Measurements from ENCODE around the gene FHL1.
A peak's percentile ranks its signal among the peaks of the same experiment; 100 is the strongest.
"Not testable (repeated sequence)": the region's sequence is repeated elsewhere in the genome, so short reads cannot be mapped to it uniquely, and the experiment has no call there.

FHL1 gene

GRCh38 chrX:136147976-136148375, 643 bp downstream of the FHL1 start:
- no peak for DNase-seq

DNA sequence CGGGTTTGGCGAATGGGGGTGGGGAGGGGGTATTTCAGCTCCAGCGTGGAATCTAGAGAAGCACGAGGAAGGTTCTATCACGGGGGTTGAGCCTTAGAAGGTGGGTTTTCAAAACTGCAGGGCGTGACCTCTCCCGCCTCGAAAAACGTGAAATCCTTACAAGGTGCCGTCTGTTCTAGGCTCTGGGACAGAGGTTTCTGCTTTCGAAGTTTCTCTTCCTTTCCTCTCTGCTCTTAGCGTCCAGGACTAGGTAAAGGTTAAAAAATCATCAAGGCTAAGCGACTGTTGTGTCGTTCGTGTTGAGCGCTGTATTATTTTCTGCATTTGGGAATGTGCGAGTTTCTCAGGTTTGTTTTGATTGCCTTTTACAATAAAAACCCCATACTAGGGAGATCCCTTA, 1.1 kb downstream of the FHL1 start:
- no peak for DNase-seq

DNA sequence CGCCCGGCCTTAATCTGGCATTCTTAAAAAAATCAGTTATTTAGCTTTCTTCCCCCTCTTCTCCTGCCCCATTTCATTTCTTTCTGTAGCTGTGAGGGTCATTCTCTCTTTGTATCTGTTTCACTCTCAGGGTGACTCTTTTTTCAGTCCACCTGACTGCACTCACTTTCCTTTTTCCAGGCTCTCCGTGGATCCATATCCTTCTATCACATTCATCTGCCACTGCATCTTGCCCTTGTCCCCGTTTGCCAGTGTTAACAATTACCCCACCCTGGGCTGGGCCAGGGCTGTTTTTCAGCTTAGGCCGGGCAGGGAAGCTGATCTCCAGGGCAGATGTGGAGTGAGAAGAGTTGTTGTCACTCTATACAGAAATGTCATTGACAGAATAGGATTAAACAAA, 7.7 kb downstream of the FHL1 start:
- no peak for DNase-seq

GRCh38 chrX:136156560-136157117, 9.3 kb downstream of the FHL1 start:
- DNase-seq, result no peak

GRCh38 chrX:136157187-136157586, 9.9 kb downstream of the FHL1 start:
- no peak for DNase-seq

DNA sequence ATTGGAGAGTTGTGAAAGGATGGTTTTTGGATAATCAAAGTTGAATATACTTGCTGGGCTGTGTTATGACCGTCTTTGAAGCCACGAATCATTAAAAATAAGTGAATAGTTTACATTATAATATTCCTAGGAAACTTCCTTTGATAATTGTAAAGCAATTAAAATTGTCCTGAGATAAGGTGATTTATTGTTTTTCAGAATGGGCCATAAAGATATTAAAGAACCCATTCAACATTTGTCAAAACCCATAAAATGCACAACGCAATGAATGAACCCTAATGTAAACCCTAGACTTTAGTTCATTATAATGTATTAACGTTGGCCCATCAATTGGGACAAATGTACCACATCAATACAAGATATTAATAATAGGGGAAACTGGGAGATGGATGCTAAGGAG, 11.4 kb downstream of the FHL1 start:
- no peak for DNase-seq

DNA sequence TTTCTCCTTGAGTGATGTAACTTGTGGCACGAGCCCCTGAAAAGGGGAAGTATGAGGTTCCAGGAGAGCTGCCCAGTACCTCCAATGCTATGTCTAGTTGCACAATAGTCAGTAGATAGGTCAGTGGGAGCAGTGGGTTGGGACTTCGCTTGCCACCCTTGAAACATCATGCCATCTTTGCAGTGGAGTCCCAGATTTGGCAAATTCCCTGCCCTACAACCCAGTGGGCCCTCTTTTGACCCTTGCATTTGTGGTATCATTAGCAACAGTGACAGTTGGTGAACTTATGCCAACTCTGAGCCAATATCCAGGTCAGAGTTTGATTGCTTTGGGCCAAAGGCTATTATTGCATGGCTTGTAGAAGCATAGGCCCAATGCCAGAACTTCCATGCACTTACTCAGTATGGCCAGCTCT, 12.3 kb downstream of the FHL1 start:
- no peak for DNase-seq

DNA sequence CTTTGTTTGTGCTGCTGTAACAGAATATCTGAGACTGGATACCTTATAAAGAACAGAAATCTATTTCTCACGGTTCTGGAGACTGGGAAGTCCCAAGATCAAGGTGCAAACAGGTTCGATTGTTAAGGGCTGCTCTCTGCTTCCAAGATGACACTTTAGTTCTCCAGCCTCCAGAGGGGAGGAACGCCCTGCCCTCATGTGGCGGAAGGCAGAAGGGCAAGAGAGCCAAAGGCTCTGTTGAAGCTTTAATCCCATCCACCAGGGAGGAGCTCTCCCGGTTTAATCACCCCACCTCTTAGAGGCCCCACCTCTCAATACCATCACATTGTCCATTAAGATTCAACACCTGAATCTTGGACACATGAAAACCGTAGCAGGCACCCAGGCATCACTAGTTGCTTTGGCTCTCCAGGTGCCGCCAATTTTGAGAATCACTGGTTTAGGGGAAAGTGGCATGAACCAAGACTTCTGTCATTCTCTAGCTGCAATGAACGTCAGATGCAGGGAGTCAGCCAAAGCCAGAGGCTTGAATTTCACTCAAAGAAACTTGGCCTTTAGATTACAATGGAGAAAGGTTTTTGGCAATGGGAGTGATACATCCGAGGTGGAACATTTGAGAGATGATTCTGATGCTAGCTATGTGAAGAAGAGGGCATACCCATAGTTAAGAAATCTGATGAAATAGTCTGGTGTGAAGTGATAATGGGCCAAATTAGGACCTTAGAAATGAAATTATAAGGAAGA, 15.7 kb downstream of the FHL1 start:
- peak in 2 of 4 experiments; percentile 0 to 2 for DNase-seq

DNA sequence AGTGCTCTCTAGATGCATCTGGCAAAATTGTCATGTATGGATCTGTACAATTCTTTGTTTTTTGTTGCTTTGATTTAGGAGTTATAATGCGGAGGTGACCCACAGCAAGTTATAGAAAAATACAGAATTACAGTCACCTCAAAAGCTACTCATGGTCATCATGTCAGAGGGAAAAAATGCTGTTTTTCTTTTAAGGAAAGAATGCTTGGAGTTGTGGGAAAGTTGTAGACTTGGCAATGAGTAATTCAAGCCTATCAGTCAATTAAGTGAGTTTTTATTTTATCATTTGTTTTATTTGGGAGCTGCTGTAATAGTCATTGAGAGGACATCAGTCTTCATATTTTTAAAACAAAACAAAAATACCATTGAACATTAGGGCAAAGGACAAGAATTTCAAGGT, 16.4 kb downstream of the FHL1 start:
- DNase-seq, result no peak

DNA sequence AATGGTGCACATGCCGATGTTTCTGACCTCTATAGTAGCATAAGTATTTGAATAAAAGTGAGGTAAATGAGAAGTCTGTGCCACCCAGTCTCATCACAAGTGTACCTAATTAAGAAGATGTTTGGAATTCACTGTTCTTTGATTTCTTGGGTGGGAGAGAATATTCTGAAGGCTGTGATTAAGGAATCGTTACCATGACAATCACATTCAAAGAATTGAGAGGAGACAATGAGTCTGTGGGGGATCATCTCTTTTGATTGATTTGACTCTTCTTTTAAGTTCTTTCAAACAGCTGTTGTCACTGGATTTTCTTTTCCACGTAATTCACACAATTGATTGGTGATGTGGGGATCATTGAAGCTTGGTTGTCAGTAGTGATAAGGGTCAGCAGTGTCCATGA, 18.1 kb downstream of the FHL1 start:
- no peak for DNase-seq

DNA sequence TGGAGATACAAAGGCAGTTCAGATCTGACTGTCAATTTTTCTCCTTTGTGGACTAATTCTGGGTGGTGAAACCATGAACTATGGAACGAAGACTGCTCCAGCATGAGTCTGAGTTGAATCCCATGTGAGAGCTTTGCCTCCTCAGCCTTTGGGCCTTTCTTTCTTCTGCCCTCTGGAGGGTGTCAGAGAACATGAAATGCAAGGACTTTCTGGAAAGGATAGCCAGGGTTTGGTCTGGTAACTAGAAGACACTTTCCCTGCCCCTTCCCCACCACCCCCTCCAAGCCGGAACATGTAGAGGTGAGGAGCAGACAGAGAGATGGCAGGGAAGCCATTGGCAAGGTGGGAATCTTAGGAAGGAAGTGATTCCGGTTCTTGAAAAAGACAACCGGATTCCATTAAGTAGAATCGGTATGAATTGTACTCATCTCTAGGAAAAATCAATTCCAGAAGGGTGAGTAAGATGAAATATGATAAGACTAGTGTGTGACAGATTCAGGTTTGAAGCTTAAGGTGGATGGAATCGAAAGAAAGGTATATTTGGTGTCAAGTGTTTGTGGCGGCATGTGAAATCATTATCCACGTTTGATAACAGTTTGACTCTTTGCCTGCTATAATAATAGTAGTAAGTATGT, 19.0 kb downstream of the FHL1 start:
- no peak for DNase-seq

- not testable (repeated sequence) for DNase-seq
These were observed 20.7 kb downstream of the FHL1 start for GRCh38 chrX:136167989-136168388.

DNA sequence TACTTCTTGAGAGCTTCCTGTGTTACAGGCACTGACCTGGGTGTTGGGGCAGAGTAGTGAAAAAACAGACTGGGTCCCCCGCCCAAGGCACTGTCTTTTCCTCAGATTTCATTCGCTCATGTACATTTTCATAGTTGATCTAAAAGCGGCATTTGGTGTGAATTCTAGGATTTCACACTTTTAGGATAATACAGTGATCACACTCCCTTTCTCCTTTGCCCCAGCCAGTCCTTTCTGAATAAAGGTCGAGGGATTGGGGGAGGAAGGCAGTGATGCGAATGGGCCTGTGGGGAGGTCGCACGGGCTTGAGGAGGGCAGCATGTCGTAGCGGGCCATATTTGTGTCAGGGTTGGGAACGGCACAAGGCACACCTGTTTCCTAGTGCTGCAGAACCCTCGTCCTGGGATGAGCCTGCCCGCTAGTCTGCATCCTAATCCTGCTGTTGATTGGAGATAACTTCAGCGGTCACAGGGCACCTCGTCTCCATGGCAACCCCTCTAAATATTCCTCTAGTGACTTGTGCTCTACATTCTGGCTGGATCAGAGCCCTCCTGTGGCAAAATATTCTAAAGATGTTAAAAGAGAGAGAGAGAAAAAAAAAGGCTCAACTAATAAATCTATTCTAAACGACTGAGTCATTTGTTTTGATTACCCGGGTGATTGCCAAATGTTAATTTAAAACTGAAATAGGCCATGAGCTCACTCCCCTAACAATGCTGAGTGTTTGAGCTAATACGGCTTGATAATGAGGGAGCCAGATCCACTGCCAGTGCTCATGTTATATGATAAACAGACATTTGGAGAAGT, 21.8 kb downstream of the FHL1 start:
- DNase-seq, result no peak

- no peak for DNase-seq
These were observed 22.9 kb downstream of the FHL1 start for GRCh38 chrX:136170139-136170800.

DNA sequence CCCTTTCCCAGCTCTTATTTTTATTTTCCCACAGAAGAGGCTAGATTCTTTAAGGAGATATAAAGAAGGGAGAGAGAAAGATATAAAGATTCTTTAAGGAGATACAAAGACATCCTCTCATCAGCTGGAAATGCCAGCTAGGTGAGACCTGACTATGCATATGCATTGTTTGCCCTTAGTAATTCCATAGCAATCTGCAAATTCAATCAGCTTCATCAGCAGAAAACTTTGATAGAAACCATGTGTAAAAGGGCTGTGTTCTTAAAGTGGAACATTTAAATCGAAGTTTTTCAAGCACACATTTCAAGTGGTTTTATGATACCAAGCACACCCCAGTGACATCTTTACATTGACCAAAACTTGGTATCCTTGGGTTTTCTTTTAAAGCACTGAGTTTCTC, 24.1 kb downstream of the FHL1 start:
- no peak for DNase-seq

GRCh38 chrX:136176399-136176825, 29.1 kb downstream of the FHL1 start:
- no peak for DNase-seq

- DNase-seq, result no peak
These were observed 31.8 kb downstream of the FHL1 start for GRCh38 chrX:136179133-136179532.

DNA sequence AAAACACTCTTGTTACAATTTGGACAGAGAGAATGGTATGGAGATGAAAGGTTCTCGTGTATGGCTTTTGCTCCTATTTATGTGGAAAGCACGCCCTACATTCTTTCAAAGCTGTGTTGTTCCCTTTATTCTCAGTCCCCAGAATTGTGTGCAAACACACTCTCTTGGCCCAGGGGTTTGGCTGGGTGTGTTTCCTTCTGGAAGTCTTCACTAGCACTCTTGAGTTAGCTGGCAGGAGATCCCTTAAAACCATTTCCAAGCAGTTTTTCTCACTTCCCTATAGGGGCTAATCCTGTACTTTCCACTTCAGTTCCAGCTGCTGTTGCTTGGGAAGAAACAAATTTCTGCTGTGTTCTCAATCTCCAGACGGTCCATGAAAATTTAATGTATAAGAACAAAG, 35.1 kb downstream of the FHL1 start:
- no peak for DNase-seq

DNA sequence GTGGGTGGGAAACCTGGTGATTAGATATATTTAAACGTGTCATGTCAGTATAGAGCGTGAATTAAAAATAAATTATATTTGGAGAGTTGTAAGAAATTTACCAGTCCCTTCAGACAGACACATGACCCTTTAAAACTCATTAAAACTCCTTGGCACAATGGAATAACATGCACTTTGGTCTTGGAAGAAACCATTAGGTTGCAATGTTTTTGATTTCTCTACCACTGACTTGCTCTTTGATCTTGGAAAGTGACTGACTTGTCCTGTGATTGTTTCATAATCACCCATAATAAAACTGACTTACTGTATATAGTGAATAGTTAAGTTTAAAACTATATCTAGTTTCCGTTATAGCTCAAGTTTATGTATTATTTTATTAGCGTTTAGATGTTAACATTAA, 35.8 kb downstream of the FHL1 start:
- no peak for DNase-seq

GRCh38 chrX:136183917-136184316, 36.6 kb downstream of the FHL1 start:
- DNase-seq, result no peak

- DNase-seq, result no peak
These were observed 38.2 kb downstream of the FHL1 start for GRCh38 chrX:136185401-136186022.

DNA sequence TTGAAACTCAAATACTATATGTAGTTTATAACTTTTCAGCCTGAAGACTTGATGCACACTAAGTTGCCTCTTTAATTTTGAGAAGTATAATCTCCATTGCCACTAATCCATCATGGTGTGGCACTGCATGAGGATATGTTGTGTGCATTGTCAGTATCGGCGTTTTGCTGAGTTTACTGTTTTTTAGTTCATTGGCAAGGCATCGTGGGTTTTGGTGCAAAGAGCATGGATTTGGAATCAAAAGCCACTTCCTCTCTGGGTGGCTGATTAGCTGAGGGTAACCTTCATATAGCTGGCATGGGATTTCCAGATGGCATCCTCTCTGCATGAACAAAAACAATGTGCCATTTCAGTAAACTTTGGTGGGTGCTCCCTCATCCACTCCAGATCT, 38.7 kb downstream of the FHL1 start:
- no peak for DNase-seq

- no peak for DNase-seq
These were observed 41.9 kb downstream of the FHL1 start for GRCh38 chrX:136189222-136189621.
